RPMI8226 (cell line): ENCODE results near the gene NAA38.
"Not testable (repeated sequence)": the region's sequence is repeated elsewhere in the genome, so short reads cannot be mapped to it uniquely, and the experiment has no call there.

Experiments used
- DNase-seq: peaks from one replicate; pipeline ENCODE4 v3.0.0-alpha.2; 2015

The NAA38 gene

DNA sequence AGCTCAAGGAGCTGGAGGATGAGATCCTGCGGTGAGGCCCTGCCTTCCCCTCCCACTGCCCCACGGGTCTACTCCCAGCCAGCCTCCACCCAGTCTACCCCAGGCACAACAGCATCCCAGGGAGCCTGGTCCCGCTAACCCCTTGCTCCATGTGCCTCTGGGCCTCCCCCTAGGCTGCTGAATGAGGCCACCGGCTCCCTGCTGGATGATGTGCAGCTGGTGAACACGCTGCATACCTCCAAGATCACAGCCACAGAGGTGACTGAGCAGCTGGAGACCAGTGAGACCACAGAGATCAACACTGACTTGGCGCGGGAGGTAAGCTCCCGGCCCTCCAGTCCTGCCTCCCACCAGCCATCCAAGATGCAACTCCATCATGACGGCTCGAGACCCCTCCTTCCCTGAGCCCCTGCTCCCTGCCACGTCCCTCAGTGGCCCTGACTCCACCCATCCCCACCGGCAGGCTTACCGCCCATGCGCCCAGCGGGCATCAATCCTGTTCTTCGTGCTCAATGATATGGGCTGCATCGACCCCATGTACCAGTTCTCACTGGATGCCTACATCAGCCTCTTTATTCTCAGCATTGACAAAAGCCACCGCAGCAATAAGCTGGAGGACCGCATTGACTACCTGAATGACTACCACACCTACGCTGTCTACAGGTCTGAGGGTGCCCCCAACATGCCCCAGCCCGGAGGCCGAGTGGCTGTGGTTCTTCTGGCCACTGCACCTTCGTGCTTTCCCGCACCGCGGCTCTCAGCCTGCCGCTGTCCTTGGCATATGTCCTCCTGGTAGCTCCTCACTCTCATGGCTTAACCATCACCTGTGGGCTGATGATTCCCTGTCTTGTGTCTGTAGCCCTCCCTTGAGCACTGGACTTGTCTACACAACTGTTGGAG, 38.4 kb downstream of the NAA38 start:
- no peak for DNase-seq

DNA sequence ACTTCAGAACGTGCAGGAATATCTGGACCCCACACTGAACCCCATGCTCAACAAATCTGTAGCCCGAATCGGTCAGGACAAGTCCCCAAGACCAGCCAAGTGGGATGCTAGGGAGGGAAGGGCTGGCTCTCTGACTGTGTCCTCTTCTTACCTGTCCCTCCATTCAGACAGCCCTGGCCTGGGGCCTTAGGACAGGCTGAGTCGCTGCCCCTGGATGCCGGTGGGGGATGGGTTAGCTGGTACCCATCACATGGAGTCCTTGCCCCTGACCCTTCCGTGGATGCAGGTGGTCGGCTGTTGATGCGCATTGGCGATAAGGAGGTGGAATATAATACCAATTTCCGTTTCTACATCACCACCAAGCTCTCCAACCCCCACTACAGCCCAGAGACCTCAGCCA, 39.3 kb downstream of the NAA38 start:
- DNase-seq = no peak

GRCh38 chr17:7817643-7817964, 39.8 kb downstream of the NAA38 start:
- DNase-seq = no peak

DNA sequence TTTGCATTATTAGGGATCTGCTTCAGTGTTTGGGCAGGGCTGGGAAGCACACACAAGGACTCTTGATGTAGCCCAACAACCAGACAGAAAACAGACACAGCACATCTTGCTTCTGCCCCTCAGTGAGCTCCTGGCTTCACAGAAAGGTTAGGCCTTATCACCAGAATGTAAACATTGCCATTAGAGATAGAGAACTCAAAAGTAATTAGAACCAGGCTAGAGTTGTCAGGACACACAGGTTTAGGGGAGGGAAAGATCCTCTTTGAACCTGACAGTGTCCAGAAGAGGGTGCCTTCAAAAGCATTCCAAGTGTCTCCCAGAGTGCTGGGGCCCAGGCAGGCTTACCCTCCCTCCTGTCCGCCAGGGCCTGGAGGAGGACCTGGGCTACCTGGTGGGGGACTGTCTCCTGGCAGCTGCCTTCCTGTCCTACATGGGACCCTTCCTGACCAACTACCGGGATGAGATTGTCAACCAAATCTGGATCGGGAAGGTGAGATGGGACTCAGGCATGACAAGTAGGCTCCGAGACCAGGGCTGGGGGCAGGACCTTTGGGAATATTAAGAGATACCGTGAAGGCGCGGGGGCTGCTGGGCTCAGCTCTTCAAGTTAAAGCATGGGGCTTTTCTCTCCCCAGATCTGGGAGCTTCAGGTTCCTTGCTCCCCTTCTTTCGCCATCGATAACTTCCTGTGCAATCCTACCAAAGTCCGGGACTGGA, 40.3 kb downstream of the NAA38 start:
- DNase-seq = no peak

DNA sequence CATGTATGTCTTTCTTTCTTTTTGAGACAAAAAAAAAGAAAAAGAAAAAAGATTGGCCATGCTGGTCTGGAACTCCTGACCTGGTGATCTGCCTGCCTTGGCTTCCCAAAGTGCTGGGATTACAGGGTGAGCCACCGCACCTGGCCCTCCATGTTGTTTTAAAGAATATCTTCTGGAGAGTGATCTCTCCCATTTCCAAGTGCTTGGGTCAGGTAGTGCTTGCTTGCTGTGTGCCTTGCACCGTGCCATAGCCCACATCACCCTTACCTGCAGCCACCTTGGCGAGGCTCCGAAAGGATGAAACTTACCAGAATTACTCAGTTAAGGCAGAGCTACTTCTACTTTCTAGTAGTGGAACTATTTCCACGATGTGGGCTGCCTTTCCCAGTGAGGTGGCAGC, 42.4 kb downstream of the NAA38 start:
- DNase-seq = no peak

GRCh38 chr17:7811251-7811650, 46.1 kb downstream of the NAA38 start:
- no peak for DNase-seq

DNA sequence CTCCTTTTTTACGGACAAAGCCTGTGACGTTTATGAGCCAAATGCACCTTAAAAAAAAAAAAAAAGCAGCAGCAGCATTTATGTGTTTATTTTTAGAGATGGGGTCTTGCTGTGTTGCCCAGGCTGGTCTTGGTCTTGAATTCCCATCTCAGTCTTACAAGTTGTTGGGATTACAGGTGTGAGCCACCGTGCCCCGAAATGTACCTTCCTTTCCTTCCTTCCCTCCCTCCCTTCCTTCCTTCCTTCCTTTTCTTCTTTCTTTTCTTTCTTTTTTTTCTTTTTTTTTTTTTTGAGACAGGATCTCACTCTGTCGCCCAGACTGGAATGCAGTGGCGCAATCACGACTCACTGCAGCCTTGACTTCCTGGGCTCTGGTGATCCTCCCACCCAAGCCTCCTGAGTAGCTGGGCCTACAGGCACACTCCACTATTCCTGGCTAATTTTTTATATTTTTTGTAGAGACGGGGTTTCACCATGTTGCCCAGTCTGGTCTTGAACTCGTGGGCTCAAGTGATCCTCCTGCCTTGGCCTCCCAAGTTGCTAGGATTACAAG, 47.5 kb downstream of the NAA38 start:
- DNase-seq = not testable (repeated sequence)

DNA sequence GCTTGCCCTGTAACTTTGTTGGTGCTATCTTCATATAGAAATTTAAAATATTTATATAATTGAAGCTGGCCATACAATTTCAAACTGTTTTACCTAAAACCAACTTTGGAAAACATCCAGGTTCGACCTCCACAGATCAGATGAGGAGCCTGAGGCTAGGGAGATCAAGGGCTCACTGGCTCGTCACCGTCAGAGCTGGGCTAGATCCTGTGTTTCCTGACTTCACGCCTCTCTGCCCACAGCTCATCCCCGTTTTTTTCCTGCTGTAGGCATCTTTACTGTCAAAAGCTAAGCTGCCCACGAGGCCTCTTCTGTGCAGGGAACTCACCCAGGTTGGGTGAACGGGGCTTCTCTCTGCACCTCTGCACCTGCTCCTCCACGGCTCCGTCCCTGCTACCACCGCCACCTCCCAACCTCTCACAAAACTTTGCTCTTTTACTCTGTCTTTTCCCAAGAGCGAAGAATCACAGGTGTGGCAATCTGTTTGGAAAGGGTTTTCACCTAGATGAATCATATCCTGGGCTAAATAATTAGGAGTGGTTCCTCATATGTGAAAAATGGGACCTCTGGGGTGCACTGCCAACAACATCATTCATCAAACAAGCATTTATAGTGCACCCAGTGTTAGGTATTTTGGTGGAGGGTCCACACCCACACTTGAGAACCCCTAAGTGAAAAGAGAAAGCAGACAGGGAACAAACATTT, 48.1 kb downstream of the NAA38 start:
- DNase-seq = no peak

GRCh38 chr17:7807206-7807605, 50.2 kb downstream of the NAA38 start:
- no peak for DNase-seq
